GM18870 (cell line): ENCODE data around the gene GMDS.
"Not testable (repeated sequence)": the region's sequence is repeated elsewhere in the genome, so short reads cannot be mapped to it uniquely, and the experiment has no call there.

Source experiments
- ATAC-seq: cut with Tn5 transposase; IDR thresholded peaks from one replicate; pipeline ENCODE4 v1.9.1; 2021; ENCODE audit warnings: moderate library complexity; ENCODE audit not compliant: unreplicated experiment

GMDS gene

GRCh38 chr6:1702580-1703051 lies 542.8 kb downstream of the GMDS start:
- no peak for ATAC-seq

- ATAC-seq: no peak
Measured at GRCh38 chr6:1701668-1702353, 543.6 kb downstream of the GMDS start.

- ATAC-seq: no peak
Measured at GRCh38 chr6:1700278-1700967, 545.0 kb downstream of the GMDS start.

GRCh38 chr6:1698527-1698926 lies 546.9 kb downstream of the GMDS start:
- no peak for ATAC-seq

- ATAC-seq: no peak
Measured at GRCh38 chr6:1697688-1698351, 547.6 kb downstream of the GMDS start.

GRCh38 chr6:1696463-1696850 lies 548.9 kb downstream of the GMDS start:
- ATAC-seq: no peak

- ATAC-seq: no peak
Measured at GRCh38 chr6:1695546-1696462, 549.6 kb downstream of the GMDS start.

GRCh38 chr6:1691828-1692227 lies 553.6 kb downstream of the GMDS start:
- not testable (repeated sequence) for ATAC-seq

GRCh38 chr6:1690656-1691055 lies 554.7 kb downstream of the GMDS start:
- ATAC-seq: not testable (repeated sequence)

- ATAC-seq: no peak
Measured at GRCh38 chr6:1689141-1689540, 556.3 kb downstream of the GMDS start.

- no peak for ATAC-seq
Measured at GRCh38 chr6:1688396-1688795, 557.0 kb downstream of the GMDS start.

GRCh38 chr6:1687402-1687801 lies 558.0 kb downstream of the GMDS start:
- ATAC-seq: no peak

- ATAC-seq: no peak
Measured at GRCh38 chr6:1686117-1687098, 559.0 kb downstream of the GMDS start.

- no peak for ATAC-seq
Measured at GRCh38 chr6:1679688-1680068, 565.7 kb downstream of the GMDS start.

- ATAC-seq: no peak
Measured at GRCh38 chr6:1679031-1679687, 566.2 kb downstream of the GMDS start.

- no peak for ATAC-seq
Measured at GRCh38 chr6:1678201-1678600, 567.2 kb downstream of the GMDS start.

GRCh38 chr6:1672379-1672778 lies 573.0 kb downstream of the GMDS start:
- ATAC-seq: no peak

GRCh38 chr6:1670711-1671462 lies 574.5 kb downstream of the GMDS start:
- ATAC-seq: no peak

- ATAC-seq: no peak
Measured at GRCh38 chr6:1669996-1670395, 575.4 kb downstream of the GMDS start.
